Astrocyte of the cerebellum (primary cell): ENCODE results near the gene LENG8.
"Not testable (repeated sequence)": the region's sequence is repeated elsewhere in the genome, so short reads cannot be mapped to it uniquely, and the experiment has no call there.

Source experiments
- DNase-seq: peaks from one replicate; pipeline ENCODE4 v3.0.0-alpha.2; 2011; ENCODE audit warnings: low read depth
- H3K4me3 ChIP-seq: 2 replicates; pipeline ENCODE4 v1.5.1; 2011; ENCODE audit warnings: mild to moderate bottlenecking, low read depth, low read length, moderate library complexity
- in situ Hi-C: cut with HindIII; loops from 2 replicates; pipeline ENCODE4 v1.10.0; 2017; ENCODE audit warnings: low sequenced_read_pairs
- TF ChIP-seq, protein P1 (sequence below): IDR thresholded peaks from 2 replicates; pipeline ENCODE4 v1.5.1; 2012; ENCODE audit warnings: low read length, low read depth, moderate library complexity, mild to moderate bottlenecking; ENCODE audit errors: missing control alignments

The LENG8 gene

DNA sequence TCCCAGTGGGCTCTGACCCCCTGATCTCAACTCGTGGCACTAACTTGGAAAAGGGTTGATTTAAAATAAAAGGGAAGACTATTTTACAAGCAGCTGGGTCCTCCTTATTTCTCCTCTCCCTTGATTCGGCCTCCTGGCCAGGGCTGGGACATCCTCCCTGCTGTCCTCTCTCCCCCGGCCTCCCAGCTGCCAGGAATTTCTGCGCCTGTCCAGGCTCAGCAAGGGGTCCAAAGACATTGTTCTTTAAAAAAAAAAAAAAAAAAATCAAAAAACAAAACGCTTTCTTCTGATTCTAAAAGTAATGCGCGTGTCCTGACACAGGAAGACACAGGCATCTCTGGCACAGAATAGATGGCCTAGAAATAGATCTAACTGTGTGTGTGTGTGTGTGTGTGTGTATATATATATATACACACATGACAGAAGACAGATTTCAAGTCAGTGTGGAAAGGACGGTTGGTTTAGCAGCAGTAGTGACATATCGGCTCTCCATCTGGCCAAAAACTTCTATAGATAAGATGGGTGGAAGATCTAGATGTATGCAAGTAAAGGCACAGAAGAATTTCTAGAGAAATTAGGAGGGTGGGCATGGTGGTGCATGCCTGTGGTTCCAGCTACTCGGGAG lies 12.3 kb upstream of the LENG8 start:
- H3K4me3 ChIP-seq, result no peak overlapping the region
- TF ChIP-seq, protein P1, sequence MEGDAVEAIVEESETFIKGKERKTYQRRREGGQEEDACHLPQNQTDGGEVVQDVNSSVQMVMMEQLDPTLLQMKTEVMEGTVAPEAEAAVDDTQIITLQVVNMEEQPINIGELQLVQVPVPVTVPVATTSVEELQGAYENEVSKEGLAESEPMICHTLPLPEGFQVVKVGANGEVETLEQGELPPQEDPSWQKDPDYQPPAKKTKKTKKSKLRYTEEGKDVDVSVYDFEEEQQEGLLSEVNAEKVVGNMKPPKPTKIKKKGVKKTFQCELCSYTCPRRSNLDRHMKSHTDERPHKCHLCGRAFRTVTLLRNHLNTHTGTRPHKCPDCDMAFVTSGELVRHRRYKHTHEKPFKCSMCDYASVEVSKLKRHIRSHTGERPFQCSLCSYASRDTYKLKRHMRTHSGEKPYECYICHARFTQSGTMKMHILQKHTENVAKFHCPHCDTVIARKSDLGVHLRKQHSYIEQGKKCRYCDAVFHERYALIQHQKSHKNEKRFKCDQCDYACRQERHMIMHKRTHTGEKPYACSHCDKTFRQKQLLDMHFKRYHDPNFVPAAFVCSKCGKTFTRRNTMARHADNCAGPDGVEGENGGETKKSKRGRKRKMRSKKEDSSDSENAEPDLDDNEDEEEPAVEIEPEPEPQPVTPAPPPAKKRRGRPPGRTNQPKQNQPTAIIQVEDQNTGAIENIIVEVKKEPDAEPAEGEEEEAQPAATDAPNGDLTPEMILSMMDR, result no peak
- no peak for DNase-seq
- in situ Hi-C loops, result no loop called here

DNA sequence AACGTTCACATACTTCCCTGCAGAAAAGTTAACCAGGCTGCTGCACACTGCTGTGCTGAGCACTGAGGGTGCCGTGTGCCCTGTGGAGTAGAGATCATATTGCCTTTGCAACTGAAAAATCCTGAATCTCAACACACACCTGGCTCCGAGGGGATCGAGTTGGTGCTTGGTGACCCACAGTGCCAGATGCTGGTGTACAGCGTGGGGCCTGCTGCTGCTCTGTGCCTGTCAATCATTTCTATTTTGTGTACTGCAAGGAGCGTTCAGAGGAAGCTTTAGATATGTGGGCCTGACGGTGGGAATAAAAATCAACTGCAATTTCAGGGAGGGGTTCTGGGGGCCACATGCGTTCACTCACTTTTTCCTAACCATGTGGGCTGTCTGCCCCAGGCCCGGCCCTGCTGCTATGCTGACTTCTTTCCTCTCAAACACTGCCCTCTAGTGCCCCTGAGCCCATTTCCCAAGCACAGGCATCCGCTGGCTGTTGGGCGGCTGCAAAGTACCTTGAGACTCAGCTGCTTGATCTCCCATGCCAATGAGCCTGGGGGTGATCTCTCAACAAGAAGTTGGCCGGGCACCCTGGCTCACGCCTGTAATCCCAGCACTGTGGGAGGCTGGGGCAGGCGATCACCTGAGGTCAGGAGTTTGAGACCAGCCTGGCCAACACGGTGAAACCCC lies 9.7 kb upstream of the LENG8 start:
- in situ Hi-C loops, result no loop called here
- no peak for DNase-seq
- TF ChIP-seq, protein P1, result peak; percentile 75
- no peak overlapping the region for H3K4me3 ChIP-seq

DNA sequence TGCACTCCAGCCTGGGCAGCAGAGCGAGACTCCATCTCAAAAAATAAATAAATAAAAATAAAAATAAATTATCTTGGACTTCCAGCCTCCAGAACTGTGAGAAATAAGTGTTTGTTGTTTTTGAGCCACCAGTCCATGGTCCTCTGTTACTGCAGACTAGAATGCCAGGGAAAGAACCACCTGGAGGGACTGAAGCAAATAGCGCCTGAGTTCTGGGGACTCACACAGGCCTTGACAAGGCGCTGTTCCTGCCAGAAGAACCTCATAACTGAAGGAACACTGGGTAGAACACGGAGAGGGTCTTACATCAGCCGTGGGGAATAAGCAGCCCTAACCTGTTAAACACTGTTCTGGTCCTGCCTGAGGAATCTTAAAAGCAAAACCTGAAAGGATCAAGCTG lies 8.4 kb upstream of the LENG8 start:
- in situ Hi-C loops, result no loop called here
- DNase-seq, result no peak
- no peak overlapping the region for H3K4me3 ChIP-seq
- TF ChIP-seq, protein P1, result no peak

DNA sequence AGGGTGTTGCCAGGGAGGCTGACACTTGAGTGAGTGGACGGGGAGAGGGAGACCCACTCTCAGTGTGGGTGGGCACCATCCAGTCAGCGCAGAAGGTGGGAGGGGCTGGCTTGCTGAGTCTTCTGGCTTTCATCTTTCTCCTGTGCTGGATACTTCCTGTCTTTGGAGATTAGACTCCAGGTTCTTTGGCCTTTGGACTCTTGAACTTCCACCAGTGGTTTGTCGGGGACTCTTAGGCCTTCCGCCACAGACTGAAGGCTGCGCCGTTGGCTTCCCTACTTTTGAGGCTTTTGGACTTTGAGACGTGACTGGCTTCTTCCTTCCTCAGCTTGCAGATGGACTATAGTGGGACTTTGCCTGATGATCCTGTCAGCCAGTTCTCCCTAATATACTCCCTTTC lies 4.3 kb upstream of the LENG8 start:
- H3K4me3 ChIP-seq, result no peak overlapping the region
- in situ Hi-C loops, result no loop called here
- TF ChIP-seq, protein P1, result no peak
- DNase-seq, result no peak

DNA sequence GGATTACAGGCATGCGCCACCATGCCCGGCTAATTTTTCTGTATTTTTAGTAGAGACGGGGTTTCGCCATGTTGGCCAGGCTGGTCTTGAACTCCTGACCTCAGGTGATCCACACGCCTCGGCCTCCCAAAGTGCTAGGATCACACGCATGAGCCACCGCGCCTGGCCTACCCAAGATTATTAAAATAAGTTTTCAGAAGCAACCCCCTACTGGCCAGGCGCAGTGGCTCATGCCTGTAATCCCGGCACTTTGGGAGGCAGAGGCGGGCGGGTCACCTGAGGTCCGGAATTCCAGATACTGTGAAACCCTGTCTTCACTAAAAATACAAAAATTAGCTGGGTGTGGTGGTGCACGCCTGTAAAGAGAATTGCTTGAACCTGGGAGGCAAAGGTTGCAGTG lies 2.6 kb upstream of the LENG8 start:
- DNase-seq, in situ Hi-C loops: not testable (repeated sequence)

DNA sequence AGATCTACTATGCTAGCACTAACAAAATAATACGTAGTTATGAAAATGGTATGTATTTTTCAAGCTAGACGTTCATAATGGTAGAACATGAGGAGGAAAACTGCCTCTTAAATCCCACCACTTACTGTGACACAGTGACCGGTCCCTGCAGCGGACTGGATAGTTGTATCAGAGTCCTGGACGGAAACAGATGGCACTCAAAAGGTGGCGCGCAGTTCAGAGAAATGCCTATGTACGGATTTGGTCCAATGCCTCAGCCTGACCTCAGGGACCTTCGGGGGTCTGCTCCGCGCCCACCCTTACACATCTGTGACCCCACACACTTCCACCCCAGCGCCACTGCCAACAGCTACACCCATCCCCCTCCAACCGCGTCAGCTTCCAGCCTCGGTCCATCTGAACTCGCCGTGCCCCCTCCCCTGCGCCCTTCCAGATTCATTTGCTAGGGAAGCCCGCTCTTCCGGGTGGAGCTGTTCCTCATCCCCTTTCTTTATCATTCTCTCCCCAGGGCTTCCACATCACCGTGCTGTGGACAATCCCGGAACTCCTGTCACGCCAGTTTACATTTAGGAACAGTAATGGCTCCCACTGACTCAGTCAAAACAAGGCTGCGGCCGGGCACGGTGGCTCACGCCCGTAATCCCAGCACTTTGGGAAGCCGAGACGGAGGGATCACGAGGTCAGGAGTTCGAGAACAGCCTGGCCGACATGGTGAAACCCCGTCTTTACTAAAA lies 792 bp upstream of the LENG8 start:
- in situ Hi-C loops, result no loop called here
- H3K4me3 ChIP-seq, result peak overlapping the region; percentile 93
- DNase-seq, result no peak
- TF ChIP-seq, protein P1, result no peak

More for the DNA sequence above, 2.6 kb upstream of the LENG8 start:
- H3K4me3 ChIP-seq, result not testable (repeated sequence)

DNA sequence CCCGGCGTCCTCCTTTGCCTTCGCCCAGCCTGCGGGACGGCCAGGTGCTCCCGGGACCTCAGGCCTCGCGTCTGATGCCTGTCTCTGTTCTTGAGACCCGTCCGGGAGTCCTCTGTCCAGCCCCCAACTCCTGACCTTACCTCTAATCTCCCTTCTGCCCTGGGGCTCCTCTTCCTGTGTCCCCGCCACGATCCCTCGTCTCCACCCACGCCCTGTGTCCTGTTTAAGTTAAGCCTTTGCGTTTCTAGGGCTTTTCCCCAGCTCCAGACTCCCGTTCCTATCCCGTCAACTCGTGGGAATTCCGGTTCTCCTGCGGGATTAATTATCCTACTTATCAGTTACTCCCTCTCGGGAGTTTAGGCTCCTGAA lies 686 bp downstream of the LENG8 start:
- TF ChIP-seq, protein P1, result no peak
- H3K4me3 ChIP-seq, result peak overlapping the region; percentile 93
- in situ Hi-C loops, result loop anchor here (10.0 to 25.0 kb wide), 2 partner anchors 635 to 1163 kb away; partner anchors contain the start of genes ZNF524, ZNF784 and ZNF865
- no peak for DNase-seq
